ENCODE results near the gene TSPYL6. TPM values are rescaled to one million over a fixed set of nuclear protein-coding genes. Genes with fewer than 3 reads are reported as not detected.
"Not testable (repeated sequence)": the region's sequence is repeated elsewhere in the genome, so short reads cannot be mapped to it uniquely, and the experiment has no call there.

The TSPYL6 gene
- polyA plus RNA-seq = under 1 TPM in 1 of 4 donors, not detected in 3; 0.06 TPM
- long read RNA-seq, donor 1 = 0 reads
- long read RNA-seq, donor 2 = 0 reads
- long read RNA-seq, donor 3 = 0 reads
- long read RNA-seq, donor 4 = 0 reads
- long read RNA-seq, donor 5 = 0 reads
- long read RNA-seq, donor 6 = 0 reads
- long read RNA-seq, donor 7 = 0 reads
- long read RNA-seq, donor 8, partial matches to known transcripts = 0 of 5 reads
- long read RNA-seq, donor 8, other reads (novel, unspliced or antisense) = 5 of 5 reads
- long read RNA-seq, donor 9, partial matches to known transcripts = 5 of 5 reads
- long read RNA-seq, donor 9, other reads (novel, unspliced or antisense) = 0 of 5 reads
- long read RNA-seq, donor 10 = 0 reads

- Histone ChIP-seq H3K36me3 (ENCODE audit: control insufficient read depth in 3 of 3, insufficient read depth in 2 of 3, low read depth in 1 of 3, low read length in 3 of 3) (peaks cover 0 to 14% (median 0%) of the 10 kb centered on the region in 3 donors), H3K27ac (ENCODE audit: low read depth in 1 of 3, low read length in 2 of 3) (no peak within 1 kb of the TSS), H3K4me3 (ENCODE audit: low read depth in 1 of 3, low read length in 3 of 3) (no peak within 1 kb of the TSS), H3K9me3 (ENCODE audit: control insufficient read depth in 2 of 2, insufficient read depth in 1 of 2, low read depth in 1 of 2, low read length in 1 of 2) (peaks cover 0 to 13% of the 10 kb centered on the region in 2 donors), H3K4me1 (ENCODE audit: control insufficient read depth in 3 of 3, insufficient read depth in 2 of 3, low read depth in 1 of 3, low read length in 2 of 3) (no peaks in the 10 kb centered on the region), H3K27me3 (ENCODE audit: control insufficient read depth in 3 of 3, insufficient read depth in 3 of 3, low read length in 3 of 3) (no peaks in the 10 kb centered on the region)
- no peak for DNase-seq
- WGBS, 3 donors = 97 to 98% (median 98%) methylated on average over 25 of the region's 25 CpGs
- FAIRE-seq = no peak
Measured at GRCh38 chr2:54256091-54256694, at the start of gene TSPYL6. Gene TSPYL6, minus strand, starts transcription at chr2:54256229. Its CDS starts 78 bp downstream, at chr2:54256151.

GRCh38 chr2:54303631-54304030 lies 47.6 kb upstream of the TSPYL6 start:
- DNase-seq (no peak), FAIRE-seq (no peak)
- H3K36me3 ChIP-seq (ENCODE audit: control insufficient read depth in 3 of 3, insufficient read depth in 2 of 3, low read depth in 1 of 3, low read length in 3 of 3) = no peaks in the 10 kb centered on the region
- no peak overlapping the region for H3K4me3 ChIP-seq (ENCODE audit: low read depth in 1 of 3, low read length in 3 of 3)
- no peaks in the 10 kb centered on the region for H3K27me3 ChIP-seq (ENCODE audit: control insufficient read depth in 3 of 3, insufficient read depth in 3 of 3, low read length in 3 of 3)
- H3K9me3 ChIP-seq (ENCODE audit: control insufficient read depth in 2 of 2, insufficient read depth in 1 of 2, low read depth in 1 of 2, low read length in 1 of 2) = no peaks in the 10 kb centered on the region
- H3K27ac ChIP-seq (ENCODE audit: low read depth in 1 of 3, low read length in 2 of 3) = no peak overlapping the region
- H3K4me1 ChIP-seq (ENCODE audit: control insufficient read depth in 3 of 3, insufficient read depth in 2 of 3, low read depth in 1 of 3, low read length in 2 of 3) = no peaks in the 10 kb centered on the region

GRCh38 chr2:54298514-54298913 lies 42.5 kb upstream of the TSPYL6 start:
- H3K4me1 ChIP-seq (ENCODE audit: control insufficient read depth in 3 of 3, insufficient read depth in 2 of 3, low read depth in 1 of 3, low read length in 2 of 3) = no peaks in the 10 kb centered on the region
- H3K9me3 ChIP-seq (ENCODE audit: control insufficient read depth in 2 of 2, insufficient read depth in 1 of 2, low read depth in 1 of 2, low read length in 1 of 2) = no peaks in the 10 kb centered on the region
- no peak overlapping the region for H3K27ac ChIP-seq (ENCODE audit: low read depth in 1 of 3, low read length in 2 of 3)
- no peak overlapping the region for H3K4me3 ChIP-seq (ENCODE audit: low read depth in 1 of 3, low read length in 3 of 3)
- DNase-seq (no peak), FAIRE-seq (no peak)
- H3K27me3 ChIP-seq (ENCODE audit: control insufficient read depth in 3 of 3, insufficient read depth in 3 of 3, low read length in 3 of 3) = no peaks in the 10 kb centered on the region
- 89 to 96% (median 95%) methylated on average over 5 of the region's 5 CpGs for WGBS, 3 donors
- H3K36me3 ChIP-seq (ENCODE audit: control insufficient read depth in 3 of 3, insufficient read depth in 2 of 3, low read depth in 1 of 3, low read length in 3 of 3) = no peaks in the 10 kb centered on the region

DNA sequence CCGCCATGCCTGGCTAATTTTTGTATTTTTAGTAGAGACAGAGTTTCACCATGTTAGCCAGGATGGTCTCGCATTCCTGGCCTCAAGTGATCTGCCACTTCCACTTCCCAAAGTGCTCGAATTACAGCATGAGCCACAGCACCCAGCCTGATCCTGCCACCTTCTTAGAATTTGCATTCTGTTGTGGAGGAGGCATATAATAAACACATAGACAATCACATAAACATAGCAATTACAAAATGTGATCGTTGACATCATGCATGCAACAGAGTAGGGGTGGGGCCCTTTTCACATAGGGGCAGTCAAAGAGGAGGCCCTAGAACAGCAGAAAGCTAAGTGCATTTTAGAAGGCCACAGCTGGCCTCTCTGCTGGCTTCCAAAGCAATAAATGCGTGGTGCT lies 39.9 kb upstream of the TSPYL6 start:
- Histone ChIP-seq H3K9me3 (ENCODE audit: control insufficient read depth in 2 of 2, insufficient read depth in 1 of 2, low read depth in 1 of 2, low read length in 1 of 2) (no peaks in the 10 kb centered on the region), H3K36me3 (ENCODE audit: control insufficient read depth in 3 of 3, insufficient read depth in 2 of 3, low read depth in 1 of 3, low read length in 3 of 3) (no peaks in the 10 kb centered on the region), H3K27ac (ENCODE audit: low read depth in 1 of 3, low read length in 2 of 3) (no peak overlapping the region), H3K27me3 (ENCODE audit: control insufficient read depth in 3 of 3, insufficient read depth in 3 of 3, low read length in 3 of 3) (no peaks in the 10 kb centered on the region), H3K4me3 (ENCODE audit: low read depth in 1 of 3, low read length in 3 of 3) (no peak overlapping the region), H3K4me1 (ENCODE audit: control insufficient read depth in 3 of 3, insufficient read depth in 2 of 3, low read depth in 1 of 3, low read length in 2 of 3) (no peaks in the 10 kb centered on the region)
- no peak for DNase-seq
- FAIRE-seq = no peak
- 85 to 90% (median 87%) methylated on average over 5 of the region's 5 CpGs for WGBS, 3 donors

DNA sequence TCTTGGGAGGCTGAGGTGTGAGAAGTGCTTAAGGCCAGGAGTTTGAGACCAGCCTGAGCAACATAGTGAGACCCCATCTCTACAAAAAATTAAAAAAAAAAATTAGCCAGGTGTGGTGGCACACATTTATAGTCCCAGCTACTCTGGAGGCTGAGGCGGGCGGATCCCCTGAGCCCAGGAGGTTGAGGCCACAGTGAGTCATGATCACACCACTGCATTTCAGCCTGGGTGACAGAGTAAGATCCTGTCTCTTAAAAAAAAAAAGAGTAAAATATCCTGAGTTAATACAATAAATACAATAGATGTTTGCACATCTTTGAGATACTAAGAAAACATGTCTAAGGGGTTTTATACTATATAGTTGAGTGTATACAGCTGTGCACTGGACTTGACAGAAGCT lies 38.6 kb upstream of the TSPYL6 start:
- not testable (repeated sequence) for H3K36me3 ChIP-seq (ENCODE audit: control insufficient read depth in 3 of 3, insufficient read depth in 2 of 3, low read depth in 1 of 3, low read length in 3 of 3); H3K27me3 ChIP-seq (ENCODE audit: control insufficient read depth in 3 of 3, insufficient read depth in 3 of 3, low read length in 3 of 3); H3K27ac ChIP-seq (ENCODE audit: low read depth in 1 of 3, low read length in 2 of 3); H3K9me3 ChIP-seq (ENCODE audit: control insufficient read depth in 2 of 2, insufficient read depth in 1 of 2, low read depth in 1 of 2, low read length in 1 of 2); H3K4me3 ChIP-seq (ENCODE audit: low read depth in 1 of 3, low read length in 3 of 3); H3K4me1 ChIP-seq (ENCODE audit: control insufficient read depth in 3 of 3, insufficient read depth in 2 of 3, low read depth in 1 of 3, low read length in 2 of 3); DNase-seq; FAIRE-seq
- 88 to 100% (median 91%) methylated on average over 2 of the region's 2 CpGs for WGBS, 3 donors

DNA sequence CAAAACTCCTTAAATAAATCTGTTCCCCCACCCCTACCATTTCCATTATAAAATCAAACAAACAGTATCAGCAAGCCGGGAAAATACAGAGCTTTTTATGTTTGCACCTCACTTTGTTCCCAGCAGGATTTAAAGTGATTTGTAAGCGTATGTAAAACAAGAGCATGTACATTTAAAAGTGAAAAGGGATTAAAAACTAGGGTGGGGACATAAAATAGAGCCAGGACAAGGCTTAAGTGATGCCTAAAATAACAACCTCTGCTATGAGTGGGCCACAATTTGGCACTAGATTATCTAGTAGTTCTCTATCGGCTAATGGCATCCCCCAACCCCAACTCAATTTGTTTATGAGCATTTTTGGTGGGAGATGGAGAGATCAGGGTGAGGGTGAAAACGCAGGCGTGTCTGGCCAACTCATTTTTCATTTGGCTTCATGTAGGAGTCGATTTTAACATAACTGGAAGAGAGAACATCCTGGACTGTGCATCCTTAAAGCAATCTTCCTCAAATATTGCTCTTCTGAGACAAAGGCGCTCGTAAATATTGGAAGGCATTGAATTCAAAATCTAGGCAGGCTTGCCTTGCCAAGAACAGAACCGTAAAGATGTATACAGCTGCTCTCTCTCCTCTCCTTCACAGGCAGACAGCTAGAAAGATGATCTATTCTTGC lies 34.5 kb upstream of the TSPYL6 start:
- no peaks in the 10 kb centered on the region for H3K4me1 ChIP-seq (ENCODE audit: control insufficient read depth in 3 of 3, insufficient read depth in 2 of 3, low read depth in 1 of 3, low read length in 2 of 3)
- H3K9me3 ChIP-seq (ENCODE audit: control insufficient read depth in 2 of 2, insufficient read depth in 1 of 2, low read depth in 1 of 2, low read length in 1 of 2) = no peaks in the 10 kb centered on the region
- H3K4me3 ChIP-seq (ENCODE audit: low read depth in 1 of 3, low read length in 3 of 3) = no peak overlapping the region
- no peaks in the 10 kb centered on the region for H3K36me3 ChIP-seq (ENCODE audit: control insufficient read depth in 3 of 3, insufficient read depth in 2 of 3, low read depth in 1 of 3, low read length in 3 of 3)
- WGBS, 3 donors = 70 to 83% (median 83%) methylated on average over 9 of the region's 9 CpGs
- no peak for DNase-seq
- H3K27ac ChIP-seq (ENCODE audit: low read depth in 1 of 3, low read length in 2 of 3) = no peak overlapping the region
- no peak for FAIRE-seq
- H3K27me3 ChIP-seq (ENCODE audit: control insufficient read depth in 3 of 3, insufficient read depth in 3 of 3, low read length in 3 of 3) = peaks cover 0 to 7% (median 0%) of the 10 kb centered on the region in 3 donors

- no peak for DNase-seq
- no peaks in the 10 kb centered on the region for H3K9me3 ChIP-seq (ENCODE audit: control insufficient read depth in 2 of 2, insufficient read depth in 1 of 2, low read depth in 1 of 2, low read length in 1 of 2)
- H3K27ac ChIP-seq (ENCODE audit: low read depth in 1 of 3, low read length in 2 of 3) = no peak overlapping the region
- FAIRE-seq = no peak
- WGBS, 3 donors = 73 to 84% (median 78%) methylated on average over 23 of the region's 23 CpGs
- no peaks in the 10 kb centered on the region for H3K4me1 ChIP-seq (ENCODE audit: control insufficient read depth in 3 of 3, insufficient read depth in 2 of 3, low read depth in 1 of 3, low read length in 2 of 3)
- H3K27me3 ChIP-seq (ENCODE audit: control insufficient read depth in 3 of 3, insufficient read depth in 3 of 3, low read length in 3 of 3) = peaks cover 0 to 7% (median 0%) of the 10 kb centered on the region in 3 donors
- H3K4me3 ChIP-seq (ENCODE audit: low read depth in 1 of 3, low read length in 3 of 3) = no peak overlapping the region
- no peaks in the 10 kb centered on the region for H3K36me3 ChIP-seq (ENCODE audit: control insufficient read depth in 3 of 3, insufficient read depth in 2 of 3, low read depth in 1 of 3, low read length in 3 of 3)
Measured at GRCh38 chr2:54289917-54290316, 33.9 kb upstream of the TSPYL6 start.

DNA sequence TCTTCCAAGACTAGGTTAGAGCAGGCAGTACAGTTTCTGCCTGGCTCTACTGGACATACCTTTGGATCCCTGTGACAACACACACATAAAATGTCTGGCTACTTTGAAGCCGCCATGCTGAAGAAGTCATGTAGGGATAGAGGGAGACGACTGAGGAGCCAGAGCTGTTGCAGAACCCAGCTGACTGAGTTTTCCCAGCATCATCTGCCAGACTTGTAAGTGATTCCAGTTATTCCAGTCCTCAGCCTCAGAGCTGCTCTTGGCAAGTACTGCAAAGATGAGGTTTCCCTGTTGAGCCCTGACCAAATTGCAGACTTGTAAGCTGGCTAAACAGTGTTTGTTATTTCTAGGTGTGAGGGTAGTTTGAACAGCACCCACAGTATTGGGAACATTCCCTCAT lies 31.5 kb upstream of the TSPYL6 start:
- 78 to 100% (median 96%) methylated on average over 2 of the region's 2 CpGs for WGBS, 3 donors
- FAIRE-seq (no peak), DNase-seq (no peak)
- Histone ChIP-seq H3K9me3 (ENCODE audit: control insufficient read depth in 2 of 2, insufficient read depth in 1 of 2, low read depth in 1 of 2, low read length in 1 of 2) (no peaks in the 10 kb centered on the region), H3K36me3 (ENCODE audit: control insufficient read depth in 3 of 3, insufficient read depth in 2 of 3, low read depth in 1 of 3, low read length in 3 of 3) (no peaks in the 10 kb centered on the region), H3K27ac (ENCODE audit: low read depth in 1 of 3, low read length in 2 of 3) (no peak overlapping the region), H3K27me3 (ENCODE audit: control insufficient read depth in 3 of 3, insufficient read depth in 3 of 3, low read length in 3 of 3) (peaks cover 0 to 7% (median 0%) of the 10 kb centered on the region in 3 donors), H3K4me1 (ENCODE audit: control insufficient read depth in 3 of 3, insufficient read depth in 2 of 3, low read depth in 1 of 3, low read length in 2 of 3) (no peaks in the 10 kb centered on the region), H3K4me3 (ENCODE audit: low read depth in 1 of 3, low read length in 3 of 3) (no peak overlapping the region)
